ENCODE data around the gene ARHGEF1. TPM values are rescaled to one million over a fixed set of nuclear protein-coding genes. Genes with fewer than 3 reads are reported as not detected.

The ARHGEF1 gene
- total RNA-seq, 2 experiments from 2014 or later, result 1,019 to 1,047 TPM

GRCh38 chr19:41901707-41902360 lies 18.9 kb downstream of the ARHGEF1 start:
- intact Hi-C loops (cut with DNase I, micrococcal nuclease), result no loop called here
- CTCF ChIA-PET, result interaction anchor here (1.9 kb wide), 1 partner anchor 29 kb away, joined by 5 read pairs; no protein-coding TSS in a partner anchor

GRCh38 chr19:41902594-41902993 lies 19.6 kb downstream of the ARHGEF1 start:
- Mint-ChIP-seq H3K4me3 (no peak overlapping the region), H3K27ac (no peak overlapping the region), H3K36me3 (ENCODE audit: low read depth) (peaks cover 96% of the 10 kb centered on the region), H3K9me3 (no peaks in the 10 kb centered on the region), H3K4me1 (ENCODE audit: low read depth) (peaks cover 67% of the 10 kb centered on the region), H3K27me3 (no peaks in the 10 kb centered on the region)
- ChIA-PET POLR2A (interaction anchor here (1.0 to 6.6 kb wide), 7 partner anchors 9 to 56 kb away, joined by 3 to 70 read pairs (median 9); partner anchors contain the start of genes ARHGEF1 and RABAC1), CTCF (no interaction called here)
- H3K9me3 ChIP-seq (ENCODE audit: control insufficient read depth in 1 of 2, insufficient read depth in 1 of 2, low read length in 2 of 2), result no peaks in the 10 kb centered on the region
- DNase-seq, result no peak
- H3K4me1 ChIP-seq (ENCODE audit: insufficient read depth, low read length), result peaks cover 54% of the 10 kb centered on the region
- H3K27me3 ChIP-seq (ENCODE audit: control insufficient read depth in 1 of 2, insufficient read depth in 2 of 2, low read length in 2 of 2), result no peaks in the 10 kb centered on the region
- no peak overlapping the region for H3K4me3 ChIP-seq (ENCODE audit: low read length)
- H3K36me3 ChIP-seq (ENCODE audit: insufficient read depth, low read length), result peaks cover 91% of the 10 kb centered on the region
- intact Hi-C loops (cut with DNase I, micrococcal nuclease), result no loop called here
- no peak for ATAC-seq (ENCODE audit: poor library complexity)
- H3K27ac ChIP-seq (ENCODE audit: low read depth in 1 of 2, low read length in 2 of 2), result peak overlapping the region in 1 of 2 donors; percentile 21
- TF ChIP-seq CTCF (IDR thresholded peaks at IDR 0.05), result no peak

More at GRCh38 chr19:41901707-41902360, 18.9 kb downstream of the ARHGEF1 start:
- no peaks in the 10 kb centered on the region for H3K9me3 ChIP-seq (ENCODE audit: control insufficient read depth in 1 of 2, insufficient read depth in 1 of 2, low read length in 2 of 2)
- DNase-seq (no peak), ATAC-seq (ENCODE audit: poor library complexity) (no peak)
- H3K27me3 Mint-ChIP-seq, result no peaks in the 10 kb centered on the region
- H3K4me3 ChIP-seq (ENCODE audit: low read length), result no peak overlapping the region
- H3K27me3 ChIP-seq (ENCODE audit: control insufficient read depth in 1 of 2, insufficient read depth in 2 of 2, low read length in 2 of 2), result no peaks in the 10 kb centered on the region
- H3K9me3 Mint-ChIP-seq, result no peaks in the 10 kb centered on the region
- H3K4me1 Mint-ChIP-seq (ENCODE audit: low read depth), result peaks cover 63% of the 10 kb centered on the region
- no peak overlapping the region for H3K27ac ChIP-seq (ENCODE audit: low read depth in 1 of 2, low read length in 2 of 2)
- H3K4me3 Mint-ChIP-seq, result no peak overlapping the region
- H3K36me3 ChIP-seq (ENCODE audit: insufficient read depth, low read length), result peaks cover 93% of the 10 kb centered on the region
- POLR2A ChIA-PET, result interaction anchor here (0.6 to 6.6 kb wide), 10 partner anchors 8 to 537 kb away, joined by 3 to 70 read pairs (median 4); partner anchors contain the start of genes ARHGEF1, RABAC1 and RPS19
- peak overlapping the region; percentile 7 for H3K27ac Mint-ChIP-seq
- TF ChIP-seq CTCF (IDR thresholded peaks at IDR 0.05), result no peak
- H3K4me1 ChIP-seq (ENCODE audit: insufficient read depth, low read length), result peaks cover 59% of the 10 kb centered on the region
- peaks cover 92% of the 10 kb centered on the region for H3K36me3 Mint-ChIP-seq (ENCODE audit: low read depth)

DNA sequence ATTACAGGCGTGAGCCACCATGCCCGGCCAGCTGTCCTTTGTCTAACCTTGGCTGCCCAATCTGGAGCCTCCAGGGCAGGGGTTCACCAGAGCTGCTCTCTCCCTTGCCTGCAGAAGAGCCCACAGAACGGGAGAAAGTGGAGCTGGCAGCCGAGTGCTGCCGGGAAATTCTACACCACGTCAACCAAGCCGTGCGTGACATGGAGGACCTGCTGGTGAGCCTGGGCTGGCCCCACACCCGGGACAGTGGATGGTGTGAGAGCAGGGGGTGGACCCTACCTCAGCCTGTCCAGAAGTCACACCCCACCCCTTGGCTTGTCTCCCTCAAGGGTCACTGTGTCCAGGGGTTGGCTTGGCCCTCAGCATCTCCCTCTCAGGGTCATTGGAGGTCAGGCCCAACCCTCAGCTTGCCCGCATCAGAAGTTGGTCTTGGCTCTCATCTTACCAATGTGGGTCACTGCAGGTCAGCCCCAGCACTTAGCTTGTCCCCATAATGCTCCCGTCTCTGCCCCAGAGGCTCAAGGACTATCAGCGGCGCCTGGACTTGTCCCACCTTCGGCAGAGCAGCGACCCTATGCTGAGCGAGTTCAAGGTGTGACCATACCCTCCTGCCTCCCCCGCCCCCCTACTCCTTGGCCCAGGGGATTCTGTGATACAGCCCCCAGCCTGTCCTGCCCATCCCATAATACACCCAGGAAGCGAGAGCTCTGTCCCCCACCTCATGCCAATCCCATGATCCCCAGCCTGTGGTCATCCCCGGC lies 20.4 kb downstream of the ARHGEF1 start:
- Histone ChIP-seq H3K27ac (ENCODE audit: low read depth in 1 of 2, low read length in 2 of 2) (peak overlapping the region in 1 of 2 donors; percentile 21), H3K36me3 (ENCODE audit: insufficient read depth, low read length) (peaks cover 84% of the 10 kb centered on the region), H3K4me1 (ENCODE audit: insufficient read depth, low read length) (peaks cover 48% of the 10 kb centered on the region), H3K9me3 (ENCODE audit: control insufficient read depth in 1 of 2, insufficient read depth in 1 of 2, low read length in 2 of 2) (no peaks in the 10 kb centered on the region), H3K4me3 (ENCODE audit: low read length) (no peak overlapping the region), H3K27me3 (ENCODE audit: control insufficient read depth in 1 of 2, insufficient read depth in 2 of 2, low read length in 2 of 2) (no peaks in the 10 kb centered on the region)
- H3K27ac Mint-ChIP-seq, result peak overlapping the region; percentile 7
- no peak for TF ChIP-seq CTCF (IDR thresholded peaks at IDR 0.05)
- no peaks in the 10 kb centered on the region for H3K27me3 Mint-ChIP-seq
- ATAC-seq (ENCODE audit: poor library complexity), result no peak
- no peaks in the 10 kb centered on the region for H3K9me3 Mint-ChIP-seq
- ChIA-PET POLR2A (interaction anchor here (1.0 to 6.6 kb wide), 7 partner anchors 8 to 56 kb away, joined by 3 to 70 read pairs (median 9); partner anchors contain the start of genes ARHGEF1 and RABAC1), CTCF (no interaction called here)
- H3K4me1 Mint-ChIP-seq (ENCODE audit: low read depth), result peaks cover 60% of the 10 kb centered on the region
- no peak overlapping the region for H3K4me3 Mint-ChIP-seq
- H3K36me3 Mint-ChIP-seq (ENCODE audit: low read depth), result peaks cover 89% of the 10 kb centered on the region
- intact Hi-C loops (cut with DNase I, micrococcal nuclease), result no loop called here
- DNase-seq, result no peak

Measured in CD4-positive, alpha-beta T cell (primary cell).